ENCODE data around the gene DRAM2. TPM values are rescaled to one million over a fixed set of nuclear protein-coding genes. Genes with fewer than 3 reads are reported as not detected.
"Not testable (repeated sequence)": the region's sequence is repeated elsewhere in the genome, so short reads cannot be mapped to it uniquely, and the experiment has no call there.

Gene DRAM2
- total RNA-seq, 2 donors from 2014 or later: 11.9 to 27.5 TPM

- no peak for ATAC-seq
Measured at GRCh38 chr1:111089638-111090037, 50.3 kb downstream of the DRAM2 start.

GRCh38 chr1:111085676-111086075, 54.2 kb downstream of the DRAM2 start:
- Histone ChIP-seq H3K4me1 (no peaks in the 10 kb centered on the region), H3K27me3 (no peaks in the 10 kb centered on the region), H3K9me3 (no peaks in the 10 kb centered on the region), H3K27ac (no peak overlapping the region), H3K36me3 (replicated peaks in 1 of 2; ENCODE audit: insufficient read depth in 1 of 2, low read depth in 2 of 2) (no peaks in the 10 kb centered on the region), H3K4me3 (no peak overlapping the region)
- ATAC-seq (no peak), DNase-seq (no peak)
- intact Hi-C loops (cut with DNase I): no loop called here
- TF ChIP-seq POLR2A (IDR thresholded peaks at IDR 0.05) (no peak), CTCF (IDR thresholded peaks at IDR 0.05) (no peak)

More at GRCh38 chr1:111089638-111090037, 50.3 kb downstream of the DRAM2 start:
- Histone ChIP-seq H3K27me3 (no peaks in the 10 kb centered on the region), H3K4me3 (no peak overlapping the region), H3K36me3 (replicated peaks in 1 of 2; ENCODE audit: insufficient read depth in 1 of 2, low read depth in 2 of 2) (no peaks in the 10 kb centered on the region), H3K9me3 (no peaks in the 10 kb centered on the region), H3K4me1 (no peaks in the 10 kb centered on the region), H3K27ac (no peak overlapping the region)
- no peak for DNase-seq
- intact Hi-C loops (cut with DNase I): no loop called here
- TF ChIP-seq CTCF (IDR thresholded peaks at IDR 0.05) (no peak), POLR2A (IDR thresholded peaks at IDR 0.05) (no peak)

DNA sequence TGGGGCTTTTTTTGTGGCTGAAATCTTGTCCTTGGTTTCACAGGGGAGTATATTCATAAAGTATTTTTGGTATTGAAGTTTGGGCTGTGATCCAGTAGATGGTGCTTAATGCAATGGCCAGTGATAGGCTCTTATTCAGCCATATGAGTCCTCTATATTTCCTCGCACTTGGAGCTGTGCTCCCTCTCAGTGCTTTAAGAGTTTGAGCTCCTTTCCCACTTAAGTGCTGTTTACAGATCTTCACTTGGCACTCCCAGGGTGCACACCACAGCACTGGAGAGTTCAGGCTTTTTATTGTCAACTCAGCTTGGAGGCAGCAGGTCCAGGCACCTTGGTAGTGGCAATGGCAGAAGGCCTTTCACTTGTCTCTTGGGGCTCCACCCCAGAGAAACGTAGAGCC, 54.9 kb downstream of the DRAM2 start:
- no peak for ATAC-seq
- Histone ChIP-seq H3K9me3 (no peaks in the 10 kb centered on the region), H3K36me3 (replicated peaks in 1 of 2; ENCODE audit: insufficient read depth in 1 of 2, low read depth in 2 of 2) (no peaks in the 10 kb centered on the region), H3K4me1 (no peaks in the 10 kb centered on the region), H3K27me3 (no peaks in the 10 kb centered on the region), H3K27ac (no peak overlapping the region), H3K4me3 (no peak overlapping the region)
- WGBS, 2 donors: 43 to 55% methylated on average over 2 of the region's 2 CpGs
- DNase-seq: no peak
- TF ChIP-seq POLR2A (IDR thresholded peaks at IDR 0.05): no peak
- TF ChIP-seq CTCF (IDR thresholded peaks at IDR 0.05): no peak
- intact Hi-C loops (cut with DNase I): no loop called here

DNA sequence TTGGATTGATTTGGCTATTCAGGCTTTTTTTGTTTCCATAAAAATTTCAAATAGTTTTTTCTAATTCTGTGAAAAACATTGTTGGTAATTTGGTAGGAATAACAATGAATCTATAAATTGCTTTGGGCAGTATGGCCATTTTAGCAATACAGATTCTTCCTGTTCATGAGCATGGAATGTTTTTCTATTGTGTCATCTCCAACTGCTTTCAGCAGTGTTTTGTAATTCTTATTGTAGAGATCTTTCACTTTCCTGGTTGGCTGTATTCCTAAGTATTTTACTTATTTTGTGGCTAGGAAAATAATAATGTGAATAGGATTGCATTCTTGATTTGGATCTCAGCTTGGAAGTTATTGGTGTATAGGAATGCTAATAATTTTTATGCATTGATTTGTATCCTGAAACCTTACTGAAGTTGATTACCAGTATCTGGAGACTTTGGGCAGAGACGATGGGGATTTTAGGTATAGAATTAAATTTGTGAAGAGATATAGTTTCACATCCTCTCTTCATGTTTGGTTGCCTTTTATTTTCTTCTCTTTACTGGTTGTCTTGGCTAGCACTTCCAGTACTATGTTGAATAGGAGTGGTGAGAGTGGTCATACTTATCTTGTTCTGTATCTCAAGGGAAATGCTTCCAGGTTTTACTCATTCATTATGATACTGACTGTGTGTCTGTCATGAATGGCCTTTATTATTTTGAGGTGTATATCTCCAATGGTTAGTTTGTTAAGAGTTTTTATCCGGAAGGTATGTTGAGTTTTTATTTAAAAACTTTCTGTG, 57.3 kb downstream of the DRAM2 start:
- Histone ChIP-seq H3K9me3 (no peaks in the 10 kb centered on the region), H3K4me3 (no peak overlapping the region), H3K27ac (no peak overlapping the region), H3K4me1 (no peaks in the 10 kb centered on the region), H3K27me3 (no peaks in the 10 kb centered on the region), H3K36me3 (replicated peaks in 1 of 2; ENCODE audit: insufficient read depth in 1 of 2, low read depth in 2 of 2) (no peaks in the 10 kb centered on the region)
- ATAC-seq (no peak), DNase-seq (no peak)
- TF ChIP-seq POLR2A (IDR thresholded peaks at IDR 0.05) (no peak), CTCF (IDR thresholded peaks at IDR 0.05) (no peak)
- WGBS, 2 donors: 69 to 73% methylated on average over 2 of the region's 2 CpGs
- intact Hi-C loops (cut with DNase I): no loop called here

DNA sequence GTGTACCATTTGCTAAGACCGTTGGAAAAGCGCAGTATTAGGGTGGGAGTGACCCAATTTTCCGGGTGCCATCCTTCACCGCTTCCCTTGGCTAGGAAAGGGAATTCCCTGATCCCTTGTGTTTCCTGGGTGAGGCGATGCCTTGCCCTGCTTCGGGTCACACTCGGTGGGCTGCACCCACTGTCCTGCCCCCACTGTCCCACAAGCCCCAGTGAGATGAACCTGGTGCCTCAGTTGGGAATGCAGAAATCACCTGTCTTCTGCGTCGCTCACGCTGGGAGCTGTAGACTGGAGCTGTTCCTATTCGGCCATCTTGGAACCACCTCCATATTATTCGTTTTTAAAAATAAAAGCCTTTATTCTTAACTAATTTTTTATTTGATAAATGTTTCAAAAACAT, 60.6 kb downstream of the DRAM2 start:
- H3K27ac ChIP-seq; H3K9me3 ChIP-seq; H3K27me3 ChIP-seq; ATAC-seq; H3K4me1 ChIP-seq; H3K4me3 ChIP-seq; intact Hi-C loops (cut with DNase I); DNase-seq; H3K36me3 ChIP-seq (replicated peaks in 1 of 2; ENCODE audit: insufficient read depth in 1 of 2, low read depth in 2 of 2): not testable (repeated sequence)
- WGBS, 2 donors: 88 to 89% methylated on average over 12 of the region's 12 CpGs

DNA sequence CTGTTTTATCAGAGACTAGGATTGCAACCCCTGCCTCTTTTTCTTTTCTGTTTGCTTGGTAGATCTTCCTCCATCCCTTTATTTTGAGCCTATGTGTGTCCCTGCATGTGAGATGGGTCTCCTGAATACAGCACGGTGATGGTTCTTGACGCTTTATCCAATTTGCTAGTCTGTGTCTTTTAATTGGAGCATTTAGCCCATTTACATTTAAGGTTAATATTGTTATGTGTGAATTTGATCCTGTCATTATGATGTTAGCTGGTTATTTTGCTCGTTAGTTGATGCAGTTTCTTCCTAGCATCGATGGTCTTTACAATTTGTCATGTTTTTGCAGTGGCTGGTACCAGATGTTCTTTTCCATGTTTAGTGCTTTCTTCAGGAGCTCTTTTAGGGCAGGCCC, 62.6 kb downstream of the DRAM2 start:
- 81 to 84% methylated on average over 4 of the region's 4 CpGs for WGBS, 2 donors
- H3K4me3 ChIP-seq; DNase-seq; ATAC-seq; H3K27ac ChIP-seq; H3K4me1 ChIP-seq; H3K36me3 ChIP-seq (replicated peaks in 1 of 2; ENCODE audit: insufficient read depth in 1 of 2, low read depth in 2 of 2); intact Hi-C loops (cut with DNase I); H3K27me3 ChIP-seq; H3K9me3 ChIP-seq: not testable (repeated sequence)
